H1 (cell line): Measurements from ENCODE around the gene SENP6. TPM values are rescaled to one million over a fixed set of nuclear protein-coding genes. Genes with fewer than 3 reads are reported as not detected.

ENCODE experiments used
- ATF2 ChIP-seq: IDR thresholded peaks from 2 replicates; pipeline ENCODE4 v1.6.1; 2012; ENCODE audit warnings: low read length, inconsistent platforms
- BACH1 ChIP-seq: IDR thresholded peaks from 2 replicates; pipeline ENCODE4 v1.6.1; 2012; ENCODE audit warnings: low read length, improper control_type of control experiment
- BRCA1 ChIP-seq: IDR thresholded peaks from 2 replicates; pipeline ENCODE4 v1.6.1; 2012; ENCODE audit warnings: low read depth, low read length, improper control_type of control experiment
- CBX8 ChIP-seq: fragments of 300-800, 300-1000 bp; sonication (generic); IDR thresholded peaks from 2 replicates; pipeline ENCODE4 v1.7.1; 2016; ENCODE audit warnings: low read depth, low read length, borderline replicate concordance
- CHD1 ChIP-seq: IDR thresholded peaks from 2 replicates; pipeline ENCODE4 v1.6.1; 2012; ENCODE audit warnings: low read depth, low read length, improper control_type of control experiment
- EGR1 ChIP-seq: IDR thresholded peaks from 2 replicates; pipeline ENCODE4 v1.6.1; 2011; ENCODE audit warnings: low read depth, low read length, borderline replicate concordance
- EZH2 ChIP-seq: fragments of 200-600 bp; sonication (generic); IDR thresholded peaks from 2 replicates; pipeline ENCODE4 v1.7.1; 2012; ENCODE audit warnings: low read depth, mild to moderate bottlenecking, moderate library complexity, low read length, inconsistent platforms; ENCODE audit not compliant: severe bottlenecking
- GTF2F1 ChIP-seq: IDR thresholded peaks from 2 replicates; pipeline ENCODE4 v1.6.1; 2012; ENCODE audit warnings: low read depth, low read length, improper control_type of control experiment, borderline replicate concordance
- HDAC6 ChIP-seq: IDR thresholded peaks from one replicate; pipeline ENCODE4 v1.7.1; 2012; ENCODE audit warnings: low read depth, mild to moderate bottlenecking, inconsistent platforms, low read length, moderate library complexity
- MAFK ChIP-seq: IDR thresholded peaks from 2 replicates; pipeline ENCODE4 v1.6.1; 2012; ENCODE audit warnings: low read depth, mild to moderate bottlenecking, improper control_type of control experiment, low read length
- NANOG ChIP-seq: IDR thresholded peaks from 2 replicates; pipeline ENCODE4 v1.6.1; 2011; ENCODE audit warnings: low read length, low read depth, mild to moderate bottlenecking, inconsistent platforms; ENCODE audit not compliant: insufficient read depth, poor library complexity, severe bottlenecking
- PHF8 ChIP-seq: fragments of 200-600 bp; sonication (generic); conservative IDR thresholded peaks from 2 replicates; pipeline ENCODE4 v1.7.1; 2012; ENCODE audit warnings: low read depth, mild to moderate bottlenecking, inconsistent platforms, low read length, moderate library complexity
- POLR2AphosphoS5 ChIP-seq: IDR thresholded peaks from 2 replicates; pipeline ENCODE4 v1.6.1; 2011; ENCODE audit warnings: low read depth, low read length
- POU5F1 ChIP-seq: IDR thresholded peaks from 2 replicates; pipeline ENCODE4 v1.6.1; 2011; ENCODE audit warnings: low read depth, mild to moderate bottlenecking, low read length, moderate library complexity
- RBBP5 ChIP-seq: IDR thresholded peaks from 2 replicates; pipeline ENCODE4 v1.7.1; 2012; ENCODE audit warnings: low read depth, mild to moderate bottlenecking, inconsistent platforms, low read length, moderate library complexity, borderline replicate concordance
- SIN3A ChIP-seq, 2 experiments: IDR thresholded peaks in 1 of 2; conservative IDR thresholded peaks in 1 of 2; 2 replicates each; pipeline ENCODE4 v1.6.1; 2011 to 2012; ENCODE audit warnings: low read length in 2 of 2, improper control_type of control experiment in 1 of 2, low read depth in 1 of 2, mild to moderate bottlenecking in 1 of 2
- TAF7 ChIP-seq: optimal IDR thresholded peaks from 2 replicates; pipeline ENCODE3; 2011; ENCODE audit warnings: low read depth, mild to moderate bottlenecking, inconsistent platforms, low read length, moderate library complexity, borderline replicate concordance
- polyA plus RNA-seq, 7 experiments: library from polyadenylated mRNA; depleted of rRNA in 3 of 7; stranded (reverse) in 5 of 7; unstranded in 2 of 7; fragments of >200 nt in 5 of 7; fragments of 200-250 nt in 2 of 7; gene quantifications; 1 replicate in 5 of 7; 2 replicates in 1 of 7; 4 replicates in 1 of 7; pipeline versions ENCODE4 v1.2.1 to v1.2.3, GENCODE V29; 2011 to 2013; ENCODE audit warnings: missing spikeins in 2 of 7, mixed read lengths in 2 of 7
- total RNA-seq: library from RNA; stranded (reverse); fragmentation: NEBNext Ultra II Directional; extraction: Animal tissue kit (Norgen Biotek cat#: 25700); gene quantifications from 2 replicates; pipeline ENCODE4 v1.2.1, GENCODE V29; 2021

Gene SENP6
- total and polyA plus RNA-seq, 2 of the 8 experiments (the other 6 are each of a cell fraction or from before 2014, with no cell fraction given): 13.8 to 103 TPM

GRCh38 chr6:75602246-75603105, 796 bp downstream of the SENP6 start (continued):
- TF ChIP-seq ATF2 (no peak; the same call in 1 of the 2 replicates), MAFK (no peak), NANOG (no peak), HDAC6 (no peak), CBX8 (no peak), BACH1 (no peak), SIN3A (conservative IDR thresholded peaks at IDR 0.05 in 1 of 2, IDR thresholded peaks at IDR 0.05 in 1 of 2; ENCODE audit: low read depth in 1 of 2, low read length in 2 of 2) (no peak), RBBP5 (peak; percentile 92; the same call in 1 of the 2 replicates), PHF8 (peak; percentile 75), POU5F1 (no peak), EGR1 (no peak), CHD1 (no peak), BRCA1 (no peak), POLR2AphosphoS5 (peak; percentile 71), GTF2F1 (no peak), TAF7 (no peak), EZH2 (no peak)
